Measurements from ENCODE around the gene CTPS2. TPM values are rescaled to one million over a fixed set of nuclear protein-coding genes. Genes with fewer than 3 reads are reported as not detected.

CTPS2 gene
- polyA plus RNA-seq, 2 donors, result 3.7 to 8.0 TPM

GRCh38 chrX:16601885-16602284 is 110.6 kb downstream of the CTPS2 start:
- no peak overlapping the region for H3K27ac ChIP-seq (ENCODE audit: low read depth in 2 of 2, low read length in 1 of 2)
- no peaks in the 10 kb centered on the region for H3K27me3 ChIP-seq (ENCODE audit: control insufficient read depth in 1 of 2, insufficient read depth in 2 of 2, low read length in 2 of 2)
- H3K36me3 ChIP-seq (ENCODE audit: control insufficient read depth in 2 of 2, insufficient read depth in 2 of 2, low read length in 1 of 2), result no peaks in the 10 kb centered on the region
- WGBS, 2 donors, result 80% methylated on average over 4 of the region's 4 CpGs
- no peaks in the 10 kb centered on the region for H3K4me1 ChIP-seq (ENCODE audit: control insufficient read depth in 2 of 2, insufficient read depth in 2 of 2, low read length in 1 of 2)
- H3K9me3 ChIP-seq (ENCODE audit: control insufficient read depth in 2 of 2, insufficient read depth in 1 of 2, low read depth in 1 of 2, low read length in 1 of 2), result no peaks in the 10 kb centered on the region
- no peak overlapping the region for H3K4me3 ChIP-seq (ENCODE audit: low read depth in 1 of 2, low read length in 2 of 2)

- Histone ChIP-seq H3K4me3 (ENCODE audit: low read depth in 1 of 2, low read length in 2 of 2) (no peak overlapping the region), H3K36me3 (ENCODE audit: control insufficient read depth in 2 of 2, insufficient read depth in 2 of 2, low read length in 1 of 2) (no peaks in the 10 kb centered on the region), H3K9me3 (ENCODE audit: control insufficient read depth in 2 of 2, insufficient read depth in 1 of 2, low read depth in 1 of 2, low read length in 1 of 2) (no peaks in the 10 kb centered on the region), H3K27me3 (ENCODE audit: control insufficient read depth in 1 of 2, insufficient read depth in 2 of 2, low read length in 2 of 2) (no peaks in the 10 kb centered on the region), H3K27ac (ENCODE audit: low read depth in 2 of 2, low read length in 1 of 2) (no peak overlapping the region), H3K4me1 (ENCODE audit: control insufficient read depth in 2 of 2, insufficient read depth in 2 of 2, low read length in 1 of 2) (no peaks in the 10 kb centered on the region)
- WGBS, 2 donors, result 86 to 88% methylated on average over 3 of the region's 3 CpGs
Observed at GRCh38 chrX:16594490-16594889, 118.0 kb downstream of the CTPS2 start.

GRCh38 chrX:16593801-16594200 is 118.7 kb downstream of the CTPS2 start:
- Histone ChIP-seq H3K27ac (ENCODE audit: low read depth in 2 of 2, low read length in 1 of 2) (no peak overlapping the region), H3K4me1 (ENCODE audit: control insufficient read depth in 2 of 2, insufficient read depth in 2 of 2, low read length in 1 of 2) (no peaks in the 10 kb centered on the region)
- WGBS, 2 donors, result 65 to 72% methylated on average over 4 of the region's 4 CpGs

GRCh38 chrX:16592194-16592770 is 120.2 kb downstream of the CTPS2 start:
- no peaks in the 10 kb centered on the region for H3K36me3 ChIP-seq (ENCODE audit: control insufficient read depth in 2 of 2, insufficient read depth in 2 of 2, low read length in 1 of 2)
- H3K9me3 ChIP-seq (ENCODE audit: control insufficient read depth in 2 of 2, insufficient read depth in 1 of 2, low read depth in 1 of 2, low read length in 1 of 2), result no peaks in the 10 kb centered on the region

More at GRCh38 chrX:16593801-16594200, 118.7 kb downstream of the CTPS2 start:
- Histone ChIP-seq H3K9me3 (ENCODE audit: control insufficient read depth in 2 of 2, insufficient read depth in 1 of 2, low read depth in 1 of 2, low read length in 1 of 2) (no peaks in the 10 kb centered on the region), H3K36me3 (ENCODE audit: control insufficient read depth in 2 of 2, insufficient read depth in 2 of 2, low read length in 1 of 2) (no peaks in the 10 kb centered on the region), H3K4me3 (ENCODE audit: low read depth in 1 of 2, low read length in 2 of 2) (no peak overlapping the region), H3K27me3 (ENCODE audit: control insufficient read depth in 1 of 2, insufficient read depth in 2 of 2, low read length in 2 of 2) (no peaks in the 10 kb centered on the region)

GRCh38 chrX:16589826-16590225 is 122.6 kb downstream of the CTPS2 start:
- Histone ChIP-seq H3K4me3 (ENCODE audit: low read depth in 1 of 2, low read length in 2 of 2) (no peak overlapping the region), H3K27ac (ENCODE audit: low read depth in 2 of 2, low read length in 1 of 2) (no peak overlapping the region), H3K36me3 (ENCODE audit: control insufficient read depth in 2 of 2, insufficient read depth in 2 of 2, low read length in 1 of 2) (no peaks in the 10 kb centered on the region), H3K27me3 (ENCODE audit: control insufficient read depth in 1 of 2, insufficient read depth in 2 of 2, low read length in 2 of 2) (no peaks in the 10 kb centered on the region), H3K4me1 (ENCODE audit: control insufficient read depth in 2 of 2, insufficient read depth in 2 of 2, low read length in 1 of 2) (no peaks in the 10 kb centered on the region), H3K9me3 (ENCODE audit: control insufficient read depth in 2 of 2, insufficient read depth in 1 of 2, low read depth in 1 of 2, low read length in 1 of 2) (no peaks in the 10 kb centered on the region)

More at GRCh38 chrX:16592194-16592770, 120.2 kb downstream of the CTPS2 start:
- no peaks in the 10 kb centered on the region for H3K27me3 ChIP-seq (ENCODE audit: control insufficient read depth in 1 of 2, insufficient read depth in 2 of 2, low read length in 2 of 2)
- H3K4me1 ChIP-seq (ENCODE audit: control insufficient read depth in 2 of 2, insufficient read depth in 2 of 2, low read length in 1 of 2), result no peaks in the 10 kb centered on the region
- 88 to 93% methylated on average over 7 of the region's 7 CpGs for whole genome bisulfite sequencing, 2 donors
- H3K27ac ChIP-seq (ENCODE audit: low read depth in 2 of 2, low read length in 1 of 2), result no peak overlapping the region
- H3K4me3 ChIP-seq (ENCODE audit: low read depth in 1 of 2, low read length in 2 of 2), result no peak overlapping the region

GRCh38 chrX:16589211-16589610 is 123.3 kb downstream of the CTPS2 start:
- 52 to 68% methylated on average over 2 of the region's 2 CpGs for WGBS, 2 donors
- no peak overlapping the region for H3K4me3 ChIP-seq (ENCODE audit: low read depth in 1 of 2, low read length in 2 of 2)
- no peaks in the 10 kb centered on the region for H3K27me3 ChIP-seq (ENCODE audit: control insufficient read depth in 1 of 2, insufficient read depth in 2 of 2, low read length in 2 of 2)
- H3K27ac ChIP-seq (ENCODE audit: low read depth in 2 of 2, low read length in 1 of 2), result no peak overlapping the region
- H3K9me3 ChIP-seq (ENCODE audit: control insufficient read depth in 2 of 2, insufficient read depth in 1 of 2, low read depth in 1 of 2, low read length in 1 of 2), result no peaks in the 10 kb centered on the region
- no peaks in the 10 kb centered on the region for H3K36me3 ChIP-seq (ENCODE audit: control insufficient read depth in 2 of 2, insufficient read depth in 2 of 2, low read length in 1 of 2)
- H3K4me1 ChIP-seq (ENCODE audit: control insufficient read depth in 2 of 2, insufficient read depth in 2 of 2, low read length in 1 of 2), result no peaks in the 10 kb centered on the region

- H3K4me3 ChIP-seq (ENCODE audit: low read depth in 1 of 2, low read length in 2 of 2), result no peak overlapping the region
- H3K27me3 ChIP-seq (ENCODE audit: control insufficient read depth in 1 of 2, insufficient read depth in 2 of 2, low read length in 2 of 2), result no peaks in the 10 kb centered on the region
- H3K27ac ChIP-seq (ENCODE audit: low read depth in 2 of 2, low read length in 1 of 2), result no peak overlapping the region
- 75 to 82% methylated on average over 1 of the region's 1 CpG for WGBS, 2 donors
- H3K9me3 ChIP-seq (ENCODE audit: control insufficient read depth in 2 of 2, insufficient read depth in 1 of 2, low read depth in 1 of 2, low read length in 1 of 2), result no peaks in the 10 kb centered on the region
- H3K4me1 ChIP-seq (ENCODE audit: control insufficient read depth in 2 of 2, insufficient read depth in 2 of 2, low read length in 1 of 2), result no peaks in the 10 kb centered on the region
- H3K36me3 ChIP-seq (ENCODE audit: control insufficient read depth in 2 of 2, insufficient read depth in 2 of 2, low read length in 1 of 2), result no peaks in the 10 kb centered on the region
Observed at GRCh38 chrX:16588266-16588665, 124.2 kb downstream of the CTPS2 start.

GRCh38 chrX:16587836-16588235 is 124.6 kb downstream of the CTPS2 start:
- Histone ChIP-seq H3K9me3 (ENCODE audit: control insufficient read depth in 2 of 2, insufficient read depth in 1 of 2, low read depth in 1 of 2, low read length in 1 of 2) (no peaks in the 10 kb centered on the region), H3K27me3 (ENCODE audit: control insufficient read depth in 1 of 2, insufficient read depth in 2 of 2, low read length in 2 of 2) (no peaks in the 10 kb centered on the region), H3K4me1 (ENCODE audit: control insufficient read depth in 2 of 2, insufficient read depth in 2 of 2, low read length in 1 of 2) (no peaks in the 10 kb centered on the region), H3K4me3 (ENCODE audit: low read depth in 1 of 2, low read length in 2 of 2) (no peak overlapping the region), H3K36me3 (ENCODE audit: control insufficient read depth in 2 of 2, insufficient read depth in 2 of 2, low read length in 1 of 2) (no peaks in the 10 kb centered on the region), H3K27ac (ENCODE audit: low read depth in 2 of 2, low read length in 1 of 2) (no peak overlapping the region)
- WGBS, 2 donors, result 92 to 95% methylated on average over 4 of the region's 4 CpGs

GRCh38 chrX:16586377-16587112 is 125.9 kb downstream of the CTPS2 start:
- 87 to 97% methylated on average over 6 of the region's 6 CpGs for WGBS, 2 donors
- Histone ChIP-seq H3K36me3 (ENCODE audit: control insufficient read depth in 2 of 2, insufficient read depth in 2 of 2, low read length in 1 of 2) (no peaks in the 10 kb centered on the region), H3K4me3 (ENCODE audit: low read depth in 1 of 2, low read length in 2 of 2) (no peak overlapping the region), H3K27me3 (ENCODE audit: control insufficient read depth in 1 of 2, insufficient read depth in 2 of 2, low read length in 2 of 2) (no peaks in the 10 kb centered on the region), H3K4me1 (ENCODE audit: control insufficient read depth in 2 of 2, insufficient read depth in 2 of 2, low read length in 1 of 2) (no peaks in the 10 kb centered on the region), H3K27ac (ENCODE audit: low read depth in 2 of 2, low read length in 1 of 2) (no peak overlapping the region), H3K9me3 (ENCODE audit: control insufficient read depth in 2 of 2, insufficient read depth in 1 of 2, low read depth in 1 of 2, low read length in 1 of 2) (no peaks in the 10 kb centered on the region)

All from esophagus (tissue), 2 donors.